Type B pancreatic cell (in vitro differentiated cells): ENCODE measurements around the gene HES6. TPM values are rescaled to one million over a fixed set of nuclear protein-coding genes. Genes with fewer than 3 reads are reported as not detected.
"Not testable (repeated sequence)": the region's sequence is repeated elsewhere in the genome, so short reads cannot be mapped to it uniquely, and the experiment has no call there.

Experiments used
- DNase-seq: peaks from one replicate; pipeline ENCODE4 v3.0.0; 2021; ENCODE audit warnings: mixed read lengths; ENCODE audit not compliant: unreplicated experiment; ENCODE audit errors: extremely low spot score
- H3K27ac Mint-ChIP-seq: 2 replicates; pipeline ENCODE4 v1.8.0; 2021; ENCODE audit warnings: mild to moderate bottlenecking, mixed read lengths
- H3K27me3 Mint-ChIP-seq: 2 replicates; pipeline ENCODE4 v1.8.0; 2021; ENCODE audit warnings: mixed read lengths
- H3K36me3 Mint-ChIP-seq: 2 replicates; pipeline ENCODE4 v1.8.0; 2021; ENCODE audit warnings: mixed read lengths
- H3K4me1 Mint-ChIP-seq: one replicate; pipeline ENCODE4 v1.8.0; 2021; ENCODE audit warnings: mixed read lengths; ENCODE audit not compliant: unreplicated experiment
- H3K4me3 Mint-ChIP-seq: 2 replicates; pipeline ENCODE4 v1.8.0; 2021; ENCODE audit warnings: mild to moderate bottlenecking, mixed read lengths
- H3K9me3 Mint-ChIP-seq: 2 replicates; pipeline ENCODE4 v1.8.0; 2021; ENCODE audit warnings: mixed read lengths
- CTCF ChIP-seq: fragments of 200-600 bp; sonication (generic); conservative IDR thresholded peaks from 2 replicates; pipeline ENCODE4 v1.5.0; 2021; ENCODE audit warnings: antibody characterized with exemption, mild to moderate bottlenecking
- total RNA-seq: library from RNA; stranded (reverse); gene quantifications from 2 replicates; pipeline ENCODE4 v1.2.1, GENCODE V29; 2021; ENCODE audit warnings: low replicate concordance

Gene HES6
- total RNA-seq, 1 donor from 2014 or later: 24.4 TPM

- peaks cover 19% of the 10 kb centered on the region for H3K36me3 Mint-ChIP-seq
- H3K27ac Mint-ChIP-seq: no peak overlapping the region
- peak; percentile 48 for TF ChIP-seq CTCF
- no peaks in the 10 kb centered on the region for H3K27me3 Mint-ChIP-seq
- H3K4me1 Mint-ChIP-seq: peaks cover 21% of the 10 kb centered on the region
- no peak overlapping the region for H3K4me3 Mint-ChIP-seq
- DNase-seq: no peak
- H3K9me3 Mint-ChIP-seq: no peaks in the 10 kb centered on the region
Observed at GRCh38 chr2:238277695-238278094, 37.9 kb upstream of the HES6 start.

DNA sequence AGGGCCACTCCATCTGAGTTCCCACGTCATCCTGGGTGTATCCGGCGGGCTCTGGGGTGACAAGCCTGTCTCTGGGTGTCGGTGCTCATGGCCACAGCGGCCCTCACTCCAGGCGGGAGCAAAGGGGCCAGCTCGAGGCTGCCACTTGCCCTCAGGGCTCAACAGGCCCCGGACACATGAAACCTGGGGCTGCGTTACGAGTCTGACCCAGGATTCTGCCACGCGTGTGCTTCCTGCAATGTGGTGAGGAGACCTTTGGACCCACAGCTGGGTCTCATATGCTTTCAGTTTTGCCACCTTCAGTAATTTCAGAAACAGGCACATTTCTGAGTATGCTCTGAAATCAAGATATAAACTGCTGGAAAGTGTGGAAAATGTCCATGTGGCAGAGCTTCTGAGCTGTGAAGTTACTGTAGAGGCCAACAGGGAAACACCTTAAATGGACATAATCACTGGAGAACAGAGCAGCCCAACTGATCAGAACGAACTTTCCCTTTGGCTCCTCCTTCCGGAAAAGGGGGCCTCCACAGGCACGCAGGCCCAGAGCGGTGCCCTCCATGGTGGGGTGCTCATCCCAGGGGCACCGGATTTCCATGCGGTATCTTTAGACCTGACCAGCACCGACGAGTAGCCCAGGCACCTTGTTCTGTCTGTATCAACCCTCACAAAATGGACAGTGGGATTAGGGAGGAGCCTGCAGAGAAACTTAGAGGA lies 34.5 kb upstream of the HES6 start:
- no peaks in the 10 kb centered on the region for H3K9me3 Mint-ChIP-seq
- no peak for TF ChIP-seq CTCF
- H3K4me1 Mint-ChIP-seq: peaks cover 21% of the 10 kb centered on the region
- DNase-seq: no peak
- H3K4me3 Mint-ChIP-seq: no peak overlapping the region
- H3K27me3 Mint-ChIP-seq: no peaks in the 10 kb centered on the region
- H3K27ac Mint-ChIP-seq: peak overlapping the region; percentile 59
- peaks cover 20% of the 10 kb centered on the region for H3K36me3 Mint-ChIP-seq

DNA sequence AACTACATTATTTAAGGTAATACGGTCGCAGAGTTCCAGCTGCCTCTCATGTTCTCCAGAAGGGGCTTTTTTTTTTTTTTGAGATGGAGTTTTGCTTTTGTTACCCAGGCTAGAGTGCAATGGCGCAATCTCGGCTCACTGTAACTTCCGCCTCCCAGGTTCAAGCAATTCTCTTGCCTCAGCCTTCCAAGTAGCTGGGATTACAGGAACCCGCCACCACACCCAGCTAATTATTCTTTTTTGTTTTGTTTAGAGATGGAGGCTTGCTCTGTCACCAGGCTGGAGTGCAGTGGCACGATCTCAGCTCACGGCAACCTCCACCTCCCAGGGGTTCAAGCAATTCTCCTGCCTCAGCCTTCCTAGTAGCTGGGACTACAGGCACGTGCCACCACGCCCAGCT lies 33.6 kb upstream of the HES6 start:
- H3K4me3 Mint-ChIP-seq, H3K9me3 Mint-ChIP-seq: not testable (repeated sequence)

DNA sequence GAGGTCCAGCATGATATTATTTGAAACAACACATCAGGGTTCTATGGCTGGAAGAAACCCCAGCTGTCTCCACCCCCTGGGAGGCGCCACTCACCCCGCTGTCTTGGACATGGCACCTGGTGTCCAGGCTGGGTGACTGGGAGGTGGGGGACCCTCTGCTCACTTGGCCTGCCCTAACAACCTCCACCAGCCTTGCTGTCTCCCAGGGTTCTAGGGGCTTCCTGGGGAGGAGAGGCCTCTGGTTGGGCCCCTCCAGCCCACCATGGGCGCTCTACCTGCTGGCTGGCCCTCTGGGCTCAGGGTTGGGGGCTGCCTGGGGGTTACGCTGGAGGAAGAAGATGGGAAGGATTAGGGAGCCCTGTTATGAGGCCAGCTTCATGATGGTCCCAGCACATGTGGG lies 32.3 kb upstream of the HES6 start:
- no peaks in the 10 kb centered on the region for H3K27me3 Mint-ChIP-seq
- H3K27ac Mint-ChIP-seq: peak overlapping the region; percentile 15
- H3K9me3 Mint-ChIP-seq: no peaks in the 10 kb centered on the region
- TF ChIP-seq CTCF: no peak
- H3K4me3 Mint-ChIP-seq: peak overlapping the region; percentile 16
- H3K4me1 Mint-ChIP-seq: peaks cover 6% of the 10 kb centered on the region
- DNase-seq: no peak
- peaks cover 15% of the 10 kb centered on the region for H3K36me3 Mint-ChIP-seq

More for the DNA sequence above, 33.6 kb upstream of the HES6 start:
- H3K4me1 Mint-ChIP-seq: peaks cover 13% of the 10 kb centered on the region
- H3K27ac Mint-ChIP-seq, H3K27me3 Mint-ChIP-seq, DNase-seq: not testable (repeated sequence)
- peaks cover 20% of the 10 kb centered on the region for H3K36me3 Mint-ChIP-seq

GRCh38 chr2:238271686-238272085 lies 31.8 kb upstream of the HES6 start:
- not testable (repeated sequence) for H3K9me3 Mint-ChIP-seq, H3K4me1 Mint-ChIP-seq

DNA sequence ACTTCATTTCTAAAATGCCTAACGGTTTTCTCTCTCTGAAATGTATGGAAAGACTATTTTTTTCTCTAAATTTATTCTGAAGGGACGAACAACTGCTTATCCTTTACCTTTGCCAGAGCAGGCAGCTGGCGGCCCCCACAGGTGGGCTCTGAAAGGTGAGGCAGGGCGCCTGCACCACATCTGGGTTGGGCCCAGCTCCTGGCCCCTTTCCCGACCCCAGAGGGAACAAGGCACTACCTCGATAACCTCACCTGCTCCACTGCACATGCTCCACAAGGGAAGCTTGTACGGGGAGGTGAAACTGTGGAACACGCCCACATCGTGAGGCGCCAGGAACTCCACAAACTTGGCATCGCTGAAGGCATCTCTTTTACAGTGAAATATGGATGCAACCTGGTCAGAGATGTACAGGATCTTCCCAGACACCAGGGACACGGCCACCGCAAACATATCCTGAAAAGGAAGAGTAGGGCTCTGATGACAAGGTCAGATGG lies 31.3 kb upstream of the HES6 start:
- Mint-ChIP-seq H3K36me3 (peaks cover 10% of the 10 kb centered on the region), H3K4me3 (no peak overlapping the region), H3K9me3 (no peaks in the 10 kb centered on the region), H3K27ac (no peak overlapping the region), H3K27me3 (no peaks in the 10 kb centered on the region), H3K4me1 (peaks cover 6% of the 10 kb centered on the region)
- DNase-seq: no peak
- TF ChIP-seq CTCF: no peak

More at GRCh38 chr2:238271686-238272085, 31.8 kb upstream of the HES6 start:
- DNase-seq, H3K27me3 Mint-ChIP-seq: not testable (repeated sequence)
- H3K27ac Mint-ChIP-seq: peak overlapping the region; percentile 15
- peak overlapping the region; percentile 16 for H3K4me3 Mint-ChIP-seq
- H3K36me3 Mint-ChIP-seq: peaks cover 15% of the 10 kb centered on the region
